HepG2 (cell line): ENCODE results near the gene FAM180A.

Experiments
- AKNA ChIP-seq: sonication (generic); formaldehyde crosslinking; IDR thresholded peaks from 2 replicates; pipeline ENCODE4 v1.4.0; 2020; ENCODE audit warnings: missing genetic modification reagents, borderline replicate concordance
- ATF7 ChIP-seq, 2 experiments: fragments of 450-650 bp in 1 of 2; sonication (generic) in 1 of 2; formaldehyde crosslinking in 1 of 2; IDR thresholded peaks; 2 replicates each; pipeline versions ENCODE4 v1.4.0 to v1.6.1; 2016 to 2020; ENCODE audit warnings: antibody characterized with exemption in 1 of 2, mild to moderate bottlenecking in 1 of 2, missing genetic modification reagents in 1 of 2
- CTCF ChIP-seq: sonication (generic); formaldehyde crosslinking; IDR thresholded peaks from 2 replicates; pipeline ENCODE4 v1.5.0; 2020; ENCODE audit warnings: mild to moderate bottlenecking, missing genetic modification reagents, moderate library complexity
- KAT8 ChIP-seq: IDR thresholded peaks from 2 replicates; pipeline ENCODE4 v1.6.1; 2016; ENCODE audit warnings: missing genetic modification reagents, missing compliant biosample characterization
- NR2C2 ChIP-seq: sonication (generic); formaldehyde crosslinking; IDR thresholded peaks from 2 replicates; pipeline ENCODE4 v1.4.0; 2020; ENCODE audit warnings: missing genetic modification reagents, mild to moderate bottlenecking, moderate library complexity, borderline replicate concordance
- PREB ChIP-seq: sonication (generic); formaldehyde crosslinking; IDR thresholded peaks from 2 replicates; pipeline ENCODE4 v1.4.0; 2020; ENCODE audit warnings: missing genetic modification reagents
- RNF2 ChIP-seq: fragments of 450-650 bp; conservative IDR thresholded peaks from 2 replicates; pipeline ENCODE4 v1.6.1; 2016; ENCODE audit warnings: low read depth
- SRF ChIP-seq: IDR thresholded peaks from 2 replicates; pipeline ENCODE4 v1.6.1; 2011; ENCODE audit warnings: mild to moderate bottlenecking, low read depth, low read length, moderate library complexity
- USF2 ChIP-seq, 2 experiments: sonication (generic) in 1 of 2; formaldehyde crosslinking in 1 of 2; IDR thresholded peaks; 2 replicates each; pipeline versions ENCODE4 v1.5.1 to v1.6.1; 2011 to 2020; ENCODE audit warnings: borderline replicate concordance in 1 of 2, low read depth in 1 of 2, low read length in 1 of 2, mild to moderate bottlenecking in 1 of 2, missing genetic modification reagents in 1 of 2, moderate library complexity in 1 of 2
- ZNF512 ChIP-seq: sonication (generic); formaldehyde crosslinking; IDR thresholded peaks from 2 replicates; pipeline ENCODE4 v1.4.0; 2020; ENCODE audit warnings: mild to moderate bottlenecking, missing genetic modification reagents
- TF ChIP-seq, protein P1 (sequence below): sonication (generic); formaldehyde crosslinking; IDR thresholded peaks from 2 replicates; pipeline ENCODE4 v1.4.0; 2020; ENCODE audit warnings: missing genetic modification reagents
- TF ChIP-seq, protein P2 (sequence below): sonication (generic); formaldehyde crosslinking; IDR thresholded peaks from 2 replicates; pipeline ENCODE4 v1.4.0; 2020; ENCODE audit warnings: missing genetic modification reagents

- TF ChIP-seq CTCF (no peak), NR2C2 (no peak), AKNA (CRISPR knock-in tag) (no peak), KAT8 (CRISPR knock-in tag) (no peak), USF2 (IDR thresholded peaks at IDR 0.05; ENCODE audit: low read depth, low read length) (no peak), USF2 (CRISPR knock-in tag; IDR thresholded peaks at IDR 0.05; ENCODE audit: borderline replicate concordance) (no peak), SRF (no peak), PREB (CRISPR knock-in tag) (no peak), ATF7 (IDR thresholded peaks at IDR 0.05) (peak; percentile 65), ATF7 (CRISPR knock-in tag; IDR thresholded peaks at IDR 0.05) (no peak), RNF2 (no peak), ZNF512 (CRISPR knock-in tag) (no peak)
- TF ChIP-seq, protein P1, sequence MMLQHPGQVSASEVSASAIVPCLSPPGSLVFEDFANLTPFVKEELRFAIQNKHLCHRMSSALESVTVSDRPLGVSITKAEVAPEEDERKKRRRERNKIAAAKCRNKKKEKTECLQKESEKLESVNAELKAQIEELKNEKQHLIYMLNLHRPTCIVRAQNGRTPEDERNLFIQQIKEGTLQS (CRISPR knock-in tag) = no peak
- TF ChIP-seq, protein P2, sequence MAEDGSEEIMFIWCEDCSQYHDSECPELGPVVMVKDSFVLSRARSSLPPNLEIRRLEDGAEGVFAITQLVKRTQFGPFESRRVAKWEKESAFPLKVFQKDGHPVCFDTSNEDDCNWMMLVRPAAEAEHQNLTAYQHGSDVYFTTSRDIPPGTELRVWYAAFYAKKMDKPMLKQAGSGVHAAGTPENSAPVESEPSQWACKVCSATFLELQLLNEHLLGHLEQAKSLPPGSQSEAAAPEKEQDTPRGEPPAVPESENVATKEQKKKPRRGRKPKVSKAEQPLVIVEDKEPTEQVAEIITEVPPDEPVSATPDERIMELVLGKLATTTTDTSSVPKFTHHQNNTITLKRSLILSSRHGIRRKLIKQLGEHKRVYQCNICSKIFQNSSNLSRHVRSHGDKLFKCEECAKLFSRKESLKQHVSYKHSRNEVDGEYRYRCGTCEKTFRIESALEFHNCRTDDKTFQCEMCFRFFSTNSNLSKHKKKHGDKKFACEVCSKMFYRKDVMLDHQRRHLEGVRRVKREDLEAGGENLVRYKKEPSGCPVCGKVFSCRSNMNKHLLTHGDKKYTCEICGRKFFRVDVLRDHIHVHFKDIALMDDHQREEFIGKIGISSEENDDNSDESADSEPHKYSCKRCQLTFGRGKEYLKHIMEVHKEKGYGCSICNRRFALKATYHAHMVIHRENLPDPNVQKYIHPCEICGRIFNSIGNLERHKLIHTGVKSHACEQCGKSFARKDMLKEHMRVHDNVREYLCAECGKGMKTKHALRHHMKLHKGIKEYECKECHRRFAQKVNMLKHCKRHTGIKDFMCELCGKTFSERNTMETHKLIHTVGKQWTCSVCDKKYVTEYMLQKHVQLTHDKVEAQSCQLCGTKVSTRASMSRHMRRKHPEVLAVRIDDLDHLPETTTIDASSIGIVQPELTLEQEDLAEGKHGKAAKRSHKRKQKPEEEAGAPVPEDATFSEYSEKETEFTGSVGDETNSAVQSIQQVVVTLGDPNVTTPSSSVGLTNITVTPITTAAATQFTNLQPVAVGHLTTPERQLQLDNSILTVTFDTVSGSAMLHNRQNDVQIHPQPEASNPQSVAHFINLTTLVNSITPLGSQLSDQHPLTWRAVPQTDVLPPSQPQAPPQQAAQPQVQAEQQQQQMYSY (CRISPR knock-in tag) = no peak
Observed at GRCh38 chr7:135704698-135705097, 43.9 kb downstream of the FAM180A start.
